Glomerular visceral epithelial cell (primary cell): ENCODE results near the gene PWP2.
"Not testable (repeated sequence)": the region's sequence is repeated elsewhere in the genome, so short reads cannot be mapped to it uniquely, and the experiment has no call there.

Experiments used
- DNase-seq: peaks from one replicate; pipeline ENCODE4 v3.0.0-alpha.2; 2016; ENCODE audit errors: extremely low spot score

Gene PWP2

GRCh38 chr21:44107026-44107501 lies at the start of gene PWP2:
Gene PWP2, plus strand, starts transcription at chr21:44107399. Its CDS starts 18 bp downstream, at chr21:44107417.
- DNase-seq = not testable (repeated sequence)

GRCh38 chr21:44057960-44058651 lies 49.1 kb upstream of the PWP2 start:
- DNase-seq = no peak

GRCh38 chr21:44058652-44058964 lies 48.6 kb upstream of the PWP2 start:
- no peak for DNase-seq

GRCh38 chr21:44058981-44059380 lies 48.2 kb upstream of the PWP2 start:
- no peak for DNase-seq

DNA sequence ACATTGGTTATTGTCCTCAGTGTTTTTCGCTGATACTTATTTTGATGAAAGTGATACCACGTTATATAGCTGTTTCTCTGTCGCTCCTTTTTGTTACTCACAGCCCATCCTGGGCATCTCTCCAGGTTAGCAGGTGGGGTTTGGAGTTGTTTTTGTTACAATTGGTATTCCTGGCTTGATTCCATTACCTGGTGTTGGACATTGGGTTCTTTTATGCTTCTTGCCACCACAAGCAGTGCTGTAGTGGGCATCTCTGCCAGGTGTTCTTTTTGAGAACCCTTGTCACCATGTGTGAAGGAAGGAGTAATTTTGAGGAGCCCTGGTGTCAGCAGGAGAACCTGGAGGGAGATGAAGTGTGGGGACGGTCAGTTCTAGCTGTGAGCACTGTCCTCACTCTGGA lies 47.5 kb upstream of the PWP2 start:
- no peak for DNase-seq

- no peak for DNase-seq
Measured at GRCh38 chr21:44062380-44062779, 44.8 kb upstream of the PWP2 start.

DNA sequence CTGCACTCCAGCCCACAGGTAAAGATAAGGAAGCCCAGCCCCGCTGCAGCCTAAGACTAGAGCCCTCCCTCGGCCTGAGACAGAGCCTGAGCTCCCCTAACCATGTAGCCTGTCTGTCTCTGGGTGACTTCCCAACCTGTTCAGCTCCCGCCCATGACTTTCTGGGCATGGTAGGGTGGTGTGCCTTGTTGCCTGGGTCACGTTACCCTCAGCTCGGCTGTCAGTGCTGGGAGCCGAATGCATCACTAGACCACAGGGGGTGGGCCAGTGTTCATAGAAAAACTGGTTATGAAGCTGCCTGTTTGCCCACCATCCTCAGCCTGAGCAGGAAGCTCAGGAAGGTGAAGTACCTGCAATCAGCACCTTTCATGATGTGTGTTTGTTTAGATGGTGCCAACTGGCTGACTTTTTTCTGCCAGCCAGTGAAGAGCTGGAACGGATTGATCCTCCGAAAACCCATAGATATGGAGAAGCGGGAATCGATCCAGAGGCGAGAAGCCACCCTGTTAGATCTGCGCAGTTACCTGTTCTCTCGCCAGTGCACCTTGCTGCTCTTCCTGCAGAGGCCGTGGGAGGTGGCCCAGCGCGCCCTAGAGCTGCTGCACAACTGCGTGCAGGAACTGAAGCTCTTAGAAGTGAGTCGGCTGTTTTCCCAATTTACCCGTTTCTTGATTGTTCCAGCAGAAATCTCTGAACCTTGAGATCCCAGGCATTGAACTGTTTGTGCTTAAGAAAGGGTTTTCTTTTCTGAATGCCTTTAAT lies 43.9 kb upstream of the PWP2 start:
- no peak for DNase-seq

- no peak for DNase-seq
Measured at GRCh38 chr21:44064852-44065403, 42.3 kb upstream of the PWP2 start.

GRCh38 chr21:44065428-44065827 lies 41.8 kb upstream of the PWP2 start:
- no peak for DNase-seq

- DNase-seq = no peak
Measured at GRCh38 chr21:44066116-44066515, 41.1 kb upstream of the PWP2 start.

- no peak for DNase-seq
Measured at GRCh38 chr21:44067011-44067839, 40.0 kb upstream of the PWP2 start.

DNA sequence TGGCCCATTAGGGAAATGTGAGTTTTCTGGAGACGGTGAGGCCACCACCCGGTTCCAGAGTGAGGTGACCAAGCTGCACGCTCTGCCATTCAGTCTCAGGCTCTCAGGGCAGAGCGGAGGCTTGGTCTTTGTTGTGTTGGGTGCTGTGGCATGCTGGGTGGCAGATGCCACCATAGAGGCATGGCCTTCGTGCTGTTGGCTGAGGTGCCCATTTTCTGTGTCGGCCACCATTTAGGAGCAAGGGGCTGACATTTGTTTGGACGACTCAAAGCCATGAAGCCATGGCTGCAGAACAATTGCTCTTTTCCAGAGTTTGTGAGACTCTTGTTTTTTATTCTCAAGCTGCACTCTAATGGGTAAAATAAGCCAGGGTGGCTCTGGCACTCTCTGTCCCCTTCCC lies 36.8 kb upstream of the PWP2 start:
- no peak for DNase-seq

- DNase-seq = no peak
Measured at GRCh38 chr21:44071359-44072104, 35.7 kb upstream of the PWP2 start.

DNA sequence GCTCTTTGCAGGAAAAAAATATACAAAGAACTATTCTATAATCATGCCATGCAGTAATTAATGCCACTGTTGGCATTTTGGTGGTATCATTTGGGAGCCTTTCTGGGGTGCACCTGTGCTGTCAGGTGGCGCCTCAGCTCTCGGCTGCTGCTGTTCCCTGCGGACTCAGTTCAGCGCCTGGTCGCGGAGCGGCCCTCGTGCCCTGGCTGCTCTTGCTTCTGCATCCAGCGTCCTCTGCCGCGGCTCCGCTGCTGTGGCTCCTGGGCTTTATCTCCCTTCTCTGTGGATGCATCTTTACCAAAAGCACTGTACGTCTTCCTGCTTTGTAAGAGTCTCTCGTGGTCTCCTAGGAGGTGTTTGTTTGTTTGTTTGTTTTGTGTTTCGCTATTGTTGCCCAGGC lies 35.1 kb upstream of the PWP2 start:
- no peak for DNase-seq

DNA sequence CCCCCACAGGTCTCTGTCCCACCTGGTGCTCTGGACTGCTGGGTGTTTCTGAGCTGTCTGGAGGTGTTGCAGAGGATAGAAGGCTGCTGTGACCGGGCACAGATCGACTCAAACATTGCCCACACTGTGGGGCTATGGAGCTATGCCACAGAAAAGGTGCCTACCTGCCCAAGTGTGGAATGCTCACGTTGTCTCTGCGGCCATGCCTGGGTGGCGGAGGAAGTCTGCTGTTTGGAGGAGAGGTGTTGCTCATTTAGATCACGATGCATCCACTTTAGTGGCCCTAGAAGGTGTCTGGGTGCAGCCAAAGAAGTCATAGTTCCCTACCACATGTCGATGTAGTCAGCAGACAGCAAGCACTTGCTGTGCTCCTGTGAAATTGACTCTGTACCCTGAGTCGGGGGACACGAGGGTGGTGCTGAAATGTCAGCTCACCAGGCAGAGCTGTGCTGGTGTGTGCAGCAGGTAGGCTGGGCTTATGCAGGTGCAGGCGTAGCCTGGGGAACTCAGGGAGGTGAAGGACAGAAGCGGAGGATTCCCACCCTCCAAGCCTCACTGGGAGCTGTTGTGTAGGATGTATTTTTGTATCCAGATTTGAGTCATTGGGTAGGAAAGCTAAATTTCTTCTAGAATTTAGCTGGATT lies 32.8 kb upstream of the PWP2 start:
- DNase-seq = no peak

DNA sequence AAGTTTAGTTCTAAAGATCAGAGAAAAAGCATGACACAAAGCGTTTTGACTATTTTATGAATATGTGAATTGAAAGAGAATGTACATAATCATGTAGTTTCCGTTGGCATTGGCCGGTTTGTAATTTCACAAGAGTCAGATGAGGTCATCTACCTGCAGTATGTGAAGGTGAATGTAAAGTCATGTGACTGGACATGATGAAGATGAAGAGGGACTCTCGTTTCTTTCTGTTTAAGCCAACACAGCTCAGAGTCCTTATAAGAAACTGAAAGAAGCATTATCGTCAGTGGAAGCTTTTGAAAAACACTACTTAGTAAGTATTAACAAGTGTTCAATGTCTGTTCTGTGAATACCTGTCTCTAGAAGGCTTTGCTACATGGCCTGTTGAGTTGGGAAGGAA lies 30.9 kb upstream of the PWP2 start:
- no peak for DNase-seq

DNA sequence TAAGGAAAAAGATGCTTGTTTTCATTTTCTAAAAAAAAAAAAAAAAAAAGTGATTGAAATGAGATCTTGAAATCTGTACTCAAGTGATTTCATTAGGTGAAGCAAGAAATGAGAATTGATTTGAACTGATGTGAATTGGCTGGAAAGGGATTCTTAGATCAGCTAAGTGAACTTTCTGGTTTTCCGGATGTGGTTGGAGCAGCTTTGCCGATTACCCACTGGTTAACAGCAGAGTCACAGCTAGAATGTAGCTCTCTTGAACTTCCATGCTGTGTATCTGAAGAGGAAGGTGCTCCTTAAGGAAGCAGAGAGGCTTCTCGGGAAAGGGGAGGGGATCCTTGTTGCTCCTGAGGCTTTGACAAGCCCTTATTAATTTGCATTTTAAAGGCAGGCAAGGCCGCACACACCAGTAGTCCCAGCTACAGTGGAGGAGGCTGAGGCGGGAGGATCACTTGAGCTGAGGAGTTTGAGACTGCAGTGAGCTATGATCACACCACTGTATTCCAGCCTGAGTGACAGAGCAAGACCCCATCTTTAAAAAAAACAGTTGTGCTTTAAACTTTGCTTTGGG lies 28.7 kb upstream of the PWP2 start:
- no peak for DNase-seq

GRCh38 chr21:44079446-44079845 lies 27.8 kb upstream of the PWP2 start:
- DNase-seq = no peak

- DNase-seq = no peak
Measured at GRCh38 chr21:44079846-44080245, 27.4 kb upstream of the PWP2 start.

DNA sequence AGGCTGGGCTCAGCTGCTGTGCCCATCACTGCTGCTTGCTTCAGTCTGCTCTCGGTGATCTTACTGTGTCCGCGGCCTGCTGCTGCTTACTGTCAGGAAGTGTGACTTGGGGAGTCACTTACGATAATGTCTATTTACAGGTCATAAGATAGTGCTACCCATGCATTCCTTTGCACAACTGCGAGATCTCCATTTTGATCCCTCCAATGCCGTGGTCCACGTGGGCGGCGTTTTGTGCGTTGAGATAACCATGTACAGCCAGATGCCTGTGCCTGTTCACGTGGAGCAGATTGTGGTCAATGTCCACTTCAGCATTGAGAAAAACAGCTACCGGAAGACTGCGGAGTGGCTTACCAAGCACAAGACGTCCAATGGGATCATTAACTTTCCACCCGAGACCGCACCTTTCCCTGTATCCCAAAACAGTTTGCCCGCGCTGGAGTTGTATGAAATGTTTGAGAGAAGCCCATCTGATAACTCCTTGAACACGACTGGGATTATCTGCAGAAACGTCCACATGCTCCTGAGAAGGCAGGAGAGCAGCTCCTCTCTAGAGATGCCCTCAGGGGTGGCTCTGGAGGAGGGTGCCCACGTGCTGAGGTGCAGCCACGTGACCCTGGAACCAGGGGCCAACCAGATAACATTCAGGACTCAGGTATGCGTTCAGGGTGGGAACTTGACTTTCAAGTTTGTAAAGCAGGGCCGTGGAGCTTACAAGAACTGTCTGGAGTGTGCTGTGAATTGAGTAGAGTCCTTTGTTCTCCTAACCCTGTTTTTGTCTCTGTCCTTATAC lies 24.4 kb upstream of the PWP2 start:
- DNase-seq = no peak
